Liver (tissue), 3 donors: ENCODE data around the gene PDGFB.

ENCODE experiments used
- ATF3 ChIP-seq: IDR thresholded peaks from 2 replicates; pipeline ENCODE4 v1.6.1; 2016; ENCODE audit warnings: antibody characterized with exemption
- CTCF ChIP-seq: fragments of 150-350 bp; IDR thresholded peaks from 2 replicates; pipeline ENCODE4 v1.5.1; 2017; ENCODE audit warnings: improper control_type of control experiment, low read depth, low read length; ENCODE audit not compliant: missing input control
- EGR1 ChIP-seq, 2 donors: IDR thresholded peaks; 2 replicates each; pipeline ENCODE4 v1.6.1; 2016 to 2018; ENCODE audit warnings: antibody characterized with exemption in 2 of 2, low read depth in 2 of 2
- GABPA ChIP-seq, 2 donors: IDR thresholded peaks in 1 of 2; conservative IDR thresholded peaks in 1 of 2; 2 replicates each; pipeline ENCODE4 v1.6.1; 2016; ENCODE audit warnings: antibody characterized with exemption in 2 of 2, mild to moderate bottlenecking in 1 of 2, moderate library complexity in 1 of 2
- REST ChIP-seq: IDR thresholded peaks from 2 replicates; pipeline ENCODE4 v1.6.1; 2016; ENCODE audit warnings: antibody characterized with exemption, mild to moderate bottlenecking
- SP1 ChIP-seq: IDR thresholded peaks from 2 replicates; pipeline ENCODE4 v1.6.1; 2018; ENCODE audit warnings: antibody characterized with exemption, mild to moderate bottlenecking
- donor health status: healthy.
- donor health status: healthy.

GRCh38 chr22:39234472-39234787 is 10.4 kb downstream of the PDGFB start:
- TF ChIP-seq CTCF: peak; percentile 20
- TF ChIP-seq ATF3: no peak
- TF ChIP-seq REST: no peak
- TF ChIP-seq EGR1 (IDR thresholded peaks at IDR 0.05; ENCODE audit: low read depth in 2 of 2): no peak
- TF ChIP-seq GABPA (IDR thresholded peaks at IDR 0.05 in 1 of 2, conservative IDR thresholded peaks at IDR 0.05 in 1 of 2): no peak
- TF ChIP-seq SP1: no peak
